Activated gamma-delta T cell treated with anti-CD3 and anti-CD28 coated beads, Interleukin-2, amount 50 U/mL, for 16 hours (primary cell): ENCODE results near the gene FBXW7.

Experiments
- DNase-seq: peaks from one replicate; pipeline ENCODE4 v3.0.0-alpha.2; 2020; ENCODE audit warnings: low read depth

The FBXW7 gene

GRCh38 chr4:152369902-152370295 is 166.0 kb downstream of the FBXW7 start:
- no peak for DNase-seq

- no peak for DNase-seq
These were observed 166.5 kb downstream of the FBXW7 start for GRCh38 chr4:152369203-152369901.

- no peak for DNase-seq
These were observed 167.9 kb downstream of the FBXW7 start for GRCh38 chr4:152368001-152368400.

- no peak for DNase-seq
These were observed 171.0 kb downstream of the FBXW7 start for GRCh38 chr4:152364883-152365282.

- DNase-seq, result no peak
These were observed 171.5 kb downstream of the FBXW7 start for GRCh38 chr4:152364383-152364782.

GRCh38 chr4:152363904-152364303 is 172.0 kb downstream of the FBXW7 start:
- DNase-seq, result no peak

- DNase-seq, result no peak
These were observed 172.8 kb downstream of the FBXW7 start for GRCh38 chr4:152363086-152363485.

- DNase-seq, result no peak
These were observed 175.9 kb downstream of the FBXW7 start for GRCh38 chr4:152360045-152360410.

- DNase-seq, result no peak
These were observed 176.5 kb downstream of the FBXW7 start for GRCh38 chr4:152359208-152360044.

GRCh38 chr4:152357206-152357605 is 178.7 kb downstream of the FBXW7 start:
- no peak for DNase-seq

- no peak for DNase-seq
These were observed 179.4 kb downstream of the FBXW7 start for GRCh38 chr4:152356428-152357034.

- no peak for DNase-seq
These were observed 183.2 kb downstream of the FBXW7 start for GRCh38 chr4:152352622-152353116.

GRCh38 chr4:152352215-152352614 is 183.7 kb downstream of the FBXW7 start:
- no peak for DNase-seq

- DNase-seq, result no peak
These were observed 184.8 kb downstream of the FBXW7 start for GRCh38 chr4:152351080-152351479.

- no peak for DNase-seq
These were observed 187.2 kb downstream of the FBXW7 start for GRCh38 chr4:152348670-152349069.

GRCh38 chr4:152346979-152347378 is 188.9 kb downstream of the FBXW7 start:
- no peak for DNase-seq

- no peak for DNase-seq
These were observed 189.4 kb downstream of the FBXW7 start for GRCh38 chr4:152346526-152346925.

- no peak for DNase-seq
These were observed 191.9 kb downstream of the FBXW7 start for GRCh38 chr4:152344001-152344400.

- DNase-seq, result no peak
These were observed 193.6 kb downstream of the FBXW7 start for GRCh38 chr4:152342293-152342692.

GRCh38 chr4:152340818-152341217 is 195.1 kb downstream of the FBXW7 start:
- no peak for DNase-seq

- DNase-seq, result no peak
These were observed 196.3 kb downstream of the FBXW7 start for GRCh38 chr4:152339576-152339975.

- no peak for DNase-seq
These were observed 201.0 kb downstream of the FBXW7 start for GRCh38 chr4:152334931-152335330.

GRCh38 chr4:152331042-152331441 is 204.8 kb downstream of the FBXW7 start:
- DNase-seq, result no peak
